ENCODE measurements around the gene OR4F15.

- TF ChIP-seq GATA2 (IDR thresholded peaks at IDR 0.05; ENCODE audit: low read depth, low read length) = no peak
- TF ChIP-seq GATA3 (IDR thresholded peaks at IDR 0.05; ENCODE audit: low read depth, low read length) = no peak
Observed at GRCh38 chr15:101773496-101774100, 38.4 kb upstream of the OR4F15 start.
